HepG2 (cell line): Measurements from ENCODE around the gene GPBAR1. TPM values are rescaled to one million over a fixed set of nuclear protein-coding genes. Genes with fewer than 3 reads are reported as not detected.

Source experiments
- ATF4 ChIP-seq, 2 experiments: fragments of 450-650 bp in 1 of 2; sonication (generic) in 1 of 2; formaldehyde crosslinking; IDR thresholded peaks; 2 replicates each; pipeline versions ENCODE4 v1.5.0 to v1.8.0; 2020 to 2022; ENCODE audit warnings: mild to moderate bottlenecking in 1 of 2, missing genetic modification reagents in 1 of 2
- DRAP1 ChIP-seq: IDR thresholded peaks from 2 replicates; pipeline ENCODE4 v1.6.1; 2016; ENCODE audit warnings: missing genetic modification reagents, missing compliant biosample characterization
- E2F2 ChIP-seq: sonication (generic); formaldehyde crosslinking; IDR thresholded peaks from 2 replicates; pipeline ENCODE4 v1.4.0; 2020; ENCODE audit warnings: missing genetic modification reagents, borderline replicate concordance
- NR2F2 ChIP-seq: IDR thresholded peaks from 2 replicates; pipeline ENCODE4 v1.6.1; 2012; ENCODE audit warnings: low read depth, inconsistent platforms, borderline replicate concordance
- RCOR2 ChIP-seq: IDR thresholded peaks from 2 replicates; pipeline ENCODE4 v1.6.1; 2016; ENCODE audit warnings: missing biosample characterization, missing genetic modification reagents
- RXRB ChIP-seq: IDR thresholded peaks from 2 replicates; pipeline ENCODE4 v1.6.1; 2016; ENCODE audit warnings: borderline replicate concordance, missing genetic modification reagents, missing compliant biosample characterization
- STAG1 ChIP-seq: sonication (generic); formaldehyde crosslinking; IDR thresholded peaks from 2 replicates; pipeline ENCODE4 v1.4.0; 2020; ENCODE audit warnings: missing genetic modification reagents
- USF2 ChIP-seq, 2 experiments: sonication (generic) in 1 of 2; formaldehyde crosslinking in 1 of 2; IDR thresholded peaks; 2 replicates each; pipeline versions ENCODE4 v1.5.1 to v1.6.1; 2011 to 2020; ENCODE audit warnings: borderline replicate concordance in 1 of 2, low read depth in 1 of 2, low read length in 1 of 2, mild to moderate bottlenecking in 1 of 2, missing genetic modification reagents in 1 of 2, moderate library complexity in 1 of 2
- ZFP90 ChIP-seq: sonication (generic); formaldehyde crosslinking; IDR thresholded peaks from 2 replicates; pipeline ENCODE4 v1.8.0; 2022; ENCODE audit warnings: missing genetic modification reagents, mild to moderate bottlenecking, inconsistent platforms, borderline replicate concordance
- ZGPAT ChIP-seq: IDR thresholded peaks from 2 replicates; pipeline ENCODE4 v1.6.1; 2016; ENCODE audit warnings: mild to moderate bottlenecking
- polyA plus RNA-seq, 8 experiments: library from polyadenylated mRNA; depleted of rRNA in 3 of 8; stranded (reverse) in 7 of 8; unstranded in 1 of 8; fragments of >200 nt; fragmentation: Illumina TruSeq in 4 of 8; extraction: Trizol in 4 of 8; gene quantifications; 2 replicates each; pipeline versions ENCODE4 v1.2.1 to v1.2.3, GENCODE V29; 2011 to 2016; ENCODE audit warnings: low read depth in 4 of 8, missing spikeins in 1 of 8, mixed read lengths in 1 of 8; ENCODE audit not compliant: insufficient read depth in 1 of 8
- total RNA-seq, 5 experiments: library from RNA; depleted of rRNA; stranded (reverse); fragments of >200 nt; fragmentation: Illumina TruSeq; extraction: Trizol; gene quantifications; 2 replicates each; pipeline ENCODE4 v1.2.3, GENCODE V29; 2016; ENCODE audit warnings: low read depth in 1 of 5

The GPBAR1 gene
- total and polyA plus RNA-seq, 2 of the 13 experiments (the other 11 are each of a cell fraction or from before 2014, with no cell fraction given): 0.05 to 0.09 TPM

- TF ChIP-seq ATF4 (CRISPR knock-in tag; IDR thresholded peaks at IDR 0.05): no peak
- 0 out of 2 replicates have a peak, but pooled peaks have one; percentile 28 for TF ChIP-seq NR2F2
- 0 out of 2 replicates have a peak, but pooled peaks have one; percentile 11 for TF ChIP-seq STAG1 (CRISPR knock-in tag)
- no peak for TF ChIP-seq USF2 (IDR thresholded peaks at IDR 0.05; ENCODE audit: low read depth, low read length)
- peak; percentile 27; the same call in 1 of the 2 replicates for TF ChIP-seq USF2 (CRISPR knock-in tag; IDR thresholded peaks at IDR 0.05; ENCODE audit: borderline replicate concordance)
- 0 out of 2 replicates have a peak, but pooled peaks have one; percentile 25 for TF ChIP-seq RCOR2 (CRISPR knock-in tag)
- 0 out of 2 replicates have a peak, but pooled peaks have one; percentile 87 for TF ChIP-seq E2F2 (CRISPR knock-in tag)
- peak; percentile 82 for TF ChIP-seq ZFP90 (CRISPR knock-in tag)
- TF ChIP-seq ZGPAT (CRISPR knock-in tag): no peak
- TF ChIP-seq DRAP1: peak; percentile 51; the same call in 1 of the 2 replicates
- TF ChIP-seq RXRB (CRISPR knock-in tag): peak; percentile 92
Observed at GRCh38 chr2:218289639-218290315, 29.0 kb downstream of the GPBAR1 start (continued).
